Endothelial cell of umbilical vein (primary cell): ENCODE results near the gene CFAP61. TPM values are rescaled to one million over a fixed set of nuclear protein-coding genes. Genes with fewer than 3 reads are reported as not detected.

Experiments
- BruUV-seq: library from RNA; stranded (reverse); fragments of 400-500 nt; replicated peaks from 2 replicates; lab custom pipeline; 2021; lab: Mats Ljungman, UMichigan
- CTCF ChIA-PET: fragments of 300-600, 350-600 bp; sonication (Branson Sonifier 250); formaldehyde crosslinking; loops from one replicate; lab custom pipeline; 2021; ENCODE audit warnings: antibody characterized with exemption, inconsistent platforms; lab: Charles Lee
- POLR2A ChIA-PET: fragments of 300-600, 350-600 bp; sonication (Branson Sonifier 250); formaldehyde crosslinking; loops from one replicate; lab custom pipeline; 2021; ENCODE audit warnings: antibody characterized with exemption, inconsistent platforms; lab: Charles Lee
- DNase-seq: peaks from one replicate; pipeline ENCODE4 v3.0.0-alpha.2; 2011; ENCODE audit warnings: low read depth, low spot score
- FAIRE-seq: peaks from 2 replicates; lab custom pipeline; 2011; peaks lifted over from hg19 to GRCh38; lab: Jason Lieb, UNC
- H2AFZ ChIP-seq: 2 replicates; pipeline ENCODE4 v1.6.0; 2012; ENCODE audit warnings: low read depth, low read length, control low read depth, inconsistent platforms
- H3K27ac ChIP-seq: 2 replicates; pipeline ENCODE4 v1.5.1; 2011; ENCODE audit warnings: low read depth, mild to moderate bottlenecking, control low read depth, low read length, moderate library complexity; ENCODE audit not compliant: insufficient read depth
- H3K27me3 ChIP-seq, 2 experiments: 2 replicates each; pipeline versions ENCODE4 v1.6.0 to v1.6.1; 2011; ENCODE audit warnings: low read length in 2 of 2, mixed read lengths in 1 of 2; ENCODE audit not compliant: control insufficient read depth in 2 of 2, insufficient read depth in 2 of 2
- H3K36me3 ChIP-seq, 2 experiments: 2 replicates in 1 of 2; 3 replicates in 1 of 2; pipeline ENCODE4 v1.5.1; 2011; ENCODE audit warnings: low read length in 2 of 2, mild to moderate bottlenecking in 1 of 2, moderate library complexity in 1 of 2; ENCODE audit not compliant: control insufficient read depth in 2 of 2, insufficient read depth in 2 of 2; ENCODE audit errors: extremely low read depth in 1 of 2
- H3K4me1 ChIP-seq: 3 replicates; pipeline ENCODE4 v1.5.1; 2011; ENCODE audit warnings: mild to moderate bottlenecking, low read length; ENCODE audit not compliant: control insufficient read depth, insufficient read depth; ENCODE audit errors: extremely low read depth
- H3K4me2 ChIP-seq: 2 replicates; pipeline ENCODE4 v1.6.1; 2011; ENCODE audit warnings: low read length, control low read depth, mixed read lengths; ENCODE audit not compliant: insufficient read depth
- H3K4me3 ChIP-seq, 3 experiments: fragments of 200-600 bp in 1 of 3; sonication (generic), shearing (Covaris generic) in 1 of 3; replicated peaks in 1 of 3; 2 replicates each; pipeline ENCODE4 v1.5.1; 2011 to 2016; ENCODE audit warnings: control low read depth in 3 of 3, low read length in 3 of 3, mild to moderate bottlenecking in 2 of 3, inconsistent platforms in 1 of 3, low read depth in 1 of 3, moderate library complexity in 1 of 3; ENCODE audit not compliant: insufficient read depth in 1 of 3
- H3K79me2 ChIP-seq: 2 replicates; pipeline ENCODE4 v1.6.0; 2012; ENCODE audit warnings: low read length, inconsistent platforms; ENCODE audit not compliant: control insufficient read depth, insufficient read depth
- H3K9ac ChIP-seq: replicated peaks from 2 replicates; pipeline ENCODE3; 2011; ENCODE audit warnings: low read length, control low read depth; ENCODE audit not compliant: insufficient read depth; ENCODE audit errors: extremely low read depth
- H3K9me1 ChIP-seq: replicated peaks from 3 replicates; pipeline ENCODE4 v1.6.0; 2011; ENCODE audit warnings: mild to moderate bottlenecking, low read length; ENCODE audit not compliant: control insufficient read depth, insufficient read depth; ENCODE audit errors: extremely low read depth
- H3K9me3 ChIP-seq: replicated peaks from 2 replicates; pipeline ENCODE4 v1.5.1; 2012; ENCODE audit warnings: low read length, inconsistent platforms; ENCODE audit not compliant: control insufficient read depth, insufficient read depth
- H4K20me1 ChIP-seq: replicated peaks from 2 replicates; pipeline ENCODE3; 2011; ENCODE audit warnings: mild to moderate bottlenecking, low read length; ENCODE audit not compliant: control insufficient read depth, insufficient read depth; ENCODE audit errors: extremely low read depth
- CTCF ChIP-seq, 2 donors: IDR thresholded peaks; 1 replicate in 1 of 2; 2 replicates in 1 of 2; pipeline ENCODE4 v1.5.1; 2011; ENCODE audit warnings: low read length in 2 of 2, mild to moderate bottlenecking in 2 of 2, moderate library complexity in 2 of 2, control low read depth in 1 of 2, inconsistent platforms in 1 of 2, low read depth in 1 of 2; ENCODE audit not compliant: insufficient read depth in 1 of 2; ENCODE audit errors: extremely low read depth in 1 of 2
- EZH2 ChIP-seq: IDR thresholded peaks from 2 replicates; pipeline ENCODE4 v1.6.1; 2012; ENCODE audit warnings: borderline replicate concordance, low read depth, mild to moderate bottlenecking, moderate library complexity, low read length, inconsistent platforms; ENCODE audit not compliant: severe bottlenecking
- FOS ChIP-seq: IDR thresholded peaks from 2 replicates; pipeline ENCODE4 v1.6.1; 2011; ENCODE audit warnings: mild to moderate bottlenecking, low read length, moderate library complexity, borderline replicate concordance; ENCODE audit not compliant: insufficient read depth
- GATA2 ChIP-seq: IDR thresholded peaks from 2 replicates; pipeline ENCODE4 v1.7.0; 2011; ENCODE audit warnings: low read depth, mild to moderate bottlenecking, moderate library complexity, mixed read lengths, low read length; ENCODE audit not compliant: insufficient read length, insufficient read depth
- JUN ChIP-seq: IDR thresholded peaks from 2 replicates; pipeline ENCODE4 v1.6.1; 2011; ENCODE audit warnings: borderline replicate concordance, low read depth; ENCODE audit not compliant: insufficient read length, insufficient read depth
- MAX ChIP-seq: IDR thresholded peaks from 2 replicates; pipeline ENCODE4 v1.6.1; 2011; ENCODE audit not compliant: insufficient read depth, insufficient read length
- MYC ChIP-seq: IDR thresholded peaks from one replicate; pipeline ENCODE4 v1.6.1; 2011; ENCODE audit warnings: mild to moderate bottlenecking, low read depth, low read length
- POLR2A ChIP-seq: IDR thresholded peaks from 2 replicates; pipeline ENCODE4 v1.6.1; 2012; ENCODE audit warnings: low read depth, mild to moderate bottlenecking, control low read depth, low read length
- POLR2AphosphoS5 ChIP-seq: IDR thresholded peaks from 2 replicates; pipeline ENCODE4 v1.6.1; 2012; ENCODE audit warnings: low read depth, mild to moderate bottlenecking, control low read depth, low read length, moderate library complexity; ENCODE audit not compliant: insufficient read depth
- dilution Hi-C: fragments of 300-500 bp; cut with MboI; formaldehyde crosslinking; loops from one replicate; pipeline ENCODE4 v1.15.0; 2019; ENCODE audit warnings: low sequenced_read_pairs; ENCODE audit not compliant: extremely low pct_ligation_motif_present
- intact Hi-C: fragments of 100-400 bp; cut with micrococcal nuclease; formaldehyde crosslinking; loops from one replicate; pipeline ENCODE4 v1.10.0; 2022
- polyA plus RNA-seq, 4 experiments: library from polyadenylated mRNA; depleted of rRNA in 3 of 4; stranded (reverse) in 3 of 4; unstranded in 1 of 4; fragments of >200 nt; gene quantifications; 2 replicates each; pipeline versions ENCODE4 v1.2.1 to v1.2.3, GENCODE V29; 2011 to 2012; ENCODE audit warnings: missing spikeins in 1 of 4
- total RNA-seq: library from RNA; stranded (reverse); gene quantifications from 2 replicates; pipeline ENCODE4 v1.2.3, GENCODE V29; 2021

Gene CFAP61
- total and polyA plus RNA-seq, 2 donors (not counting 3 experiments of a cell fraction or from before 2014, with no cell fraction given), result not detected

GRCh38 chr20:20253744-20254330 is 201.5 kb downstream of the CFAP61 start:
- H2AFZ ChIP-seq, result no peak overlapping the region
- TF ChIP-seq POLR2AphosphoS5 (no peak), MYC (no peak), CTCF (IDR thresholded peaks at IDR 0.05; ENCODE audit: extremely low read depth in 1 of 2, insufficient read depth in 1 of 2, low read depth in 1 of 2, low read length in 2 of 2) (no peak), POLR2A (no peak), EZH2 (no peak), MAX (no peak), JUN (no peak), GATA2 (no peak), FOS (no peak)
- H3K9me3 ChIP-seq, result no peaks in the 10 kb centered on the region
- no peak for FAIRE-seq
- H3K27ac ChIP-seq, result no peak overlapping the region
- ChIA-PET POLR2A (no interaction called here), CTCF (interaction anchor here (3.4 kb wide), 1 partner anchor 16 kb away, joined by 16 read pairs; no protein-coding TSS in a partner anchor)
- H3K9me1 ChIP-seq, result no peaks in the 10 kb centered on the region
- no peaks in the 10 kb centered on the region for H4K20me1 ChIP-seq
- H3K79me2 ChIP-seq, result no peaks in the 10 kb centered on the region
- H3K9ac ChIP-seq, result no peak overlapping the region
- intact Hi-C loops (no loop called here), dilution Hi-C loops (no loop called here)
- H3K36me3 ChIP-seq, result no peaks in the 10 kb centered on the region
- H3K4me1 ChIP-seq, result no peaks in the 10 kb centered on the region
- no TSS peak for BruUV-seq
- H3K27me3 ChIP-seq, result no peaks in the 10 kb centered on the region
- no peak overlapping the region for H3K4me2 ChIP-seq
- no peak overlapping the region for H3K4me3 ChIP-seq
- no peak for DNase-seq
